Thyroid gland (tissue), 4 donors: ENCODE data around the gene SPSB4.

Experiments
- POLR2A ChIP-seq, 2 donors: fragments of 450-650 bp; IDR thresholded peaks; one replicate each; pipeline ENCODE4 v1.6.1; 2017; ENCODE audit warnings: antibody characterized with exemption in 2 of 2, mild to moderate bottlenecking in 2 of 2, moderate library complexity in 1 of 2
- TF ChIP-seq, protein P1 (sequence below), 6 experiments: fragments of 200-600 bp in 3 of 6; fragments of 450-650 bp in 3 of 6; sonication (generic) in 3 of 6; IDR thresholded peaks; one replicate each; pipeline ENCODE4 v1.5.1; 2016 to 2019; ENCODE audit warnings: antibody characterized with exemption in 6 of 6, mild to moderate bottlenecking in 2 of 6, inconsistent platforms in 1 of 6, moderate library complexity in 1 of 6

DNA sequence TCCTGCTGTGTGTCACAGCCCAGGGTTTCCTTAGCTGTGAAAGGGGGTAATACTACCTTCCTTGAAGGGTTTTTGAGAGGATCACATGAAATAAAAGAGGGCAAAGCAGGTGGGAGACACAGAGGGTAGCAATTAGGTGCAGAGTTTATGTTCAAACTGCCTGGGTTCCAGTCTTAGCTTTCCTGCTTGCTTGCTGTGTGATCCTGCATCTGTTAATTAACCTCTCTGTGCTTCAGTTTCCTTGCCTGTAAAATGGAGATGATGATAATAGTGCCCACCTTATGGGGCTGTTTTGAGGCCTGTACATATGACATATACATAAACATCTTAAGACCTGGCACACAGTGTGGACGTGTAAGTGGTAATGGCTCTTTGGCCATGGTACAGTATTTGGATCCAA lies 35.0 kb downstream of the SPSB4 start:
- TF ChIP-seq, protein P1, sequence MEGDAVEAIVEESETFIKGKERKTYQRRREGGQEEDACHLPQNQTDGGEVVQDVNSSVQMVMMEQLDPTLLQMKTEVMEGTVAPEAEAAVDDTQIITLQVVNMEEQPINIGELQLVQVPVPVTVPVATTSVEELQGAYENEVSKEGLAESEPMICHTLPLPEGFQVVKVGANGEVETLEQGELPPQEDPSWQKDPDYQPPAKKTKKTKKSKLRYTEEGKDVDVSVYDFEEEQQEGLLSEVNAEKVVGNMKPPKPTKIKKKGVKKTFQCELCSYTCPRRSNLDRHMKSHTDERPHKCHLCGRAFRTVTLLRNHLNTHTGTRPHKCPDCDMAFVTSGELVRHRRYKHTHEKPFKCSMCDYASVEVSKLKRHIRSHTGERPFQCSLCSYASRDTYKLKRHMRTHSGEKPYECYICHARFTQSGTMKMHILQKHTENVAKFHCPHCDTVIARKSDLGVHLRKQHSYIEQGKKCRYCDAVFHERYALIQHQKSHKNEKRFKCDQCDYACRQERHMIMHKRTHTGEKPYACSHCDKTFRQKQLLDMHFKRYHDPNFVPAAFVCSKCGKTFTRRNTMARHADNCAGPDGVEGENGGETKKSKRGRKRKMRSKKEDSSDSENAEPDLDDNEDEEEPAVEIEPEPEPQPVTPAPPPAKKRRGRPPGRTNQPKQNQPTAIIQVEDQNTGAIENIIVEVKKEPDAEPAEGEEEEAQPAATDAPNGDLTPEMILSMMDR (IDR thresholded peaks at IDR 0.05), result no peak
- TF ChIP-seq POLR2A (IDR thresholded peaks at IDR 0.05), result no peak
